Stimulated activated naive CD8-positive, alpha-beta T cell treated with anti-CD3 and anti-CD28 coated beads, Interleukin-15, Interleukin-2, amounts not matched to agents 100 ng/mL and 50 ng/mL, for 24 hours (primary cell): Measurements from ENCODE around the gene KRTCAP2.
"Not testable (repeated sequence)": the region's sequence is repeated elsewhere in the genome, so short reads cannot be mapped to it uniquely, and the experiment has no call there.

ENCODE experiments used
- H3K27ac Mint-ChIP-seq: one replicate; pipeline ENCODE4 v1.8.0; 2021; ENCODE audit warnings: mild to moderate bottlenecking, mixed read lengths
- H3K27me3 Mint-ChIP-seq: one replicate; pipeline ENCODE4 v1.8.0; 2021; ENCODE audit warnings: mixed read lengths
- H3K36me3 Mint-ChIP-seq: one replicate; pipeline ENCODE4 v1.8.0; 2021; ENCODE audit warnings: low read depth, mixed read lengths
- H3K4me1 Mint-ChIP-seq: one replicate; pipeline ENCODE4 v1.8.0; 2021; ENCODE audit warnings: low read depth, mixed read lengths
- H3K4me3 Mint-ChIP-seq: one replicate; pipeline ENCODE4 v1.8.0; 2021; ENCODE audit warnings: mild to moderate bottlenecking, mixed read lengths
- H3K9me3 Mint-ChIP-seq: one replicate; pipeline ENCODE4 v1.8.0; 2021; ENCODE audit warnings: mixed read lengths

The KRTCAP2 gene

GRCh38 chr1:155205969-155206593 lies 33.0 kb upstream of the KRTCAP2 start:
- H3K36me3 Mint-ChIP-seq = no peaks in the 10 kb centered on the region
- no peaks in the 10 kb centered on the region for H3K9me3 Mint-ChIP-seq
- H3K27ac Mint-ChIP-seq = no peak overlapping the region
- H3K4me1 Mint-ChIP-seq = peaks cover 30% of the 10 kb centered on the region
- H3K4me3 Mint-ChIP-seq = no peak overlapping the region
- H3K27me3 Mint-ChIP-seq = no peaks in the 10 kb centered on the region

- peaks cover 24% of the 10 kb centered on the region for H3K4me1 Mint-ChIP-seq
- H3K27me3 Mint-ChIP-seq = no peaks in the 10 kb centered on the region
- no peaks in the 10 kb centered on the region for H3K36me3 Mint-ChIP-seq
- H3K4me3 Mint-ChIP-seq = no peak overlapping the region
- no peak overlapping the region for H3K27ac Mint-ChIP-seq
- no peaks in the 10 kb centered on the region for H3K9me3 Mint-ChIP-seq
These were observed 31.9 kb upstream of the KRTCAP2 start for GRCh38 chr1:155205035-155205434.

GRCh38 chr1:155202731-155203515 lies 29.8 kb upstream of the KRTCAP2 start:
- Mint-ChIP-seq H3K9me3 (no peaks in the 10 kb centered on the region), H3K4me1 (peaks cover 11% of the 10 kb centered on the region), H3K36me3 (no peaks in the 10 kb centered on the region), H3K4me3 (no peak overlapping the region), H3K27ac (no peak overlapping the region), H3K27me3 (no peaks in the 10 kb centered on the region)

- Mint-ChIP-seq H3K9me3 (no peaks in the 10 kb centered on the region), H3K27ac (no peak overlapping the region), H3K27me3 (no peaks in the 10 kb centered on the region), H3K4me1 (peaks cover 6% of the 10 kb centered on the region), H3K4me3 (no peak overlapping the region), H3K36me3 (peaks cover 3% of the 10 kb centered on the region)
These were observed 29.1 kb upstream of the KRTCAP2 start for GRCh38 chr1:155202198-155202597.

- no peaks in the 10 kb centered on the region for H3K9me3 Mint-ChIP-seq
- H3K4me3 Mint-ChIP-seq = no peak overlapping the region
- no peak overlapping the region for H3K27ac Mint-ChIP-seq
- H3K27me3 Mint-ChIP-seq = no peaks in the 10 kb centered on the region
- peaks cover 5% of the 10 kb centered on the region for H3K4me1 Mint-ChIP-seq
- peaks cover 10% of the 10 kb centered on the region for H3K36me3 Mint-ChIP-seq
These were observed 27.8 kb upstream of the KRTCAP2 start for GRCh38 chr1:155200920-155201319.

- Mint-ChIP-seq H3K36me3 (peaks cover 10% of the 10 kb centered on the region), H3K27ac (no peak overlapping the region), H3K27me3 (no peaks in the 10 kb centered on the region), H3K4me1 (peaks cover 14% of the 10 kb centered on the region), H3K4me3 (no peak overlapping the region), H3K9me3 (no peaks in the 10 kb centered on the region)
These were observed 26.7 kb upstream of the KRTCAP2 start for GRCh38 chr1:155199792-155200191.

GRCh38 chr1:155198547-155198906 lies 25.4 kb upstream of the KRTCAP2 start:
- Mint-ChIP-seq H3K4me3 (no peak overlapping the region), H3K27ac (no peak overlapping the region), H3K36me3 (peaks cover 10% of the 10 kb centered on the region), H3K9me3 (no peaks in the 10 kb centered on the region), H3K4me1 (peaks cover 25% of the 10 kb centered on the region), H3K27me3 (no peaks in the 10 kb centered on the region)

- Mint-ChIP-seq H3K4me1 (peaks cover 30% of the 10 kb centered on the region), H3K36me3 (peaks cover 10% of the 10 kb centered on the region), H3K9me3 (no peaks in the 10 kb centered on the region), H3K27me3 (no peaks in the 10 kb centered on the region), H3K27ac (no peak overlapping the region), H3K4me3 (no peak overlapping the region)
These were observed 24.9 kb upstream of the KRTCAP2 start for GRCh38 chr1:155197901-155198546.

GRCh38 chr1:155196893-155197638 lies 24.0 kb upstream of the KRTCAP2 start:
- Mint-ChIP-seq H3K36me3 (peaks cover 10% of the 10 kb centered on the region), H3K9me3 (no peaks in the 10 kb centered on the region), H3K4me3 (no peak overlapping the region), H3K27ac (no peak overlapping the region), H3K27me3 (no peaks in the 10 kb centered on the region), H3K4me1 (peaks cover 36% of the 10 kb centered on the region)

GRCh38 chr1:155196103-155196892 lies 23.2 kb upstream of the KRTCAP2 start:
- Mint-ChIP-seq H3K9me3 (no peaks in the 10 kb centered on the region), H3K27me3 (no peaks in the 10 kb centered on the region), H3K27ac (peak overlapping the region; percentile 79), H3K36me3 (peaks cover 10% of the 10 kb centered on the region), H3K4me1 (peaks cover 39% of the 10 kb centered on the region), H3K4me3 (peak overlapping the region; percentile 88)

GRCh38 chr1:155195201-155196102 lies 22.3 kb upstream of the KRTCAP2 start:
- peak overlapping the region; percentile 79 for H3K27ac Mint-ChIP-seq
- peaks cover 39% of the 10 kb centered on the region for H3K4me1 Mint-ChIP-seq
- no peaks in the 10 kb centered on the region for H3K27me3 Mint-ChIP-seq
- H3K9me3 Mint-ChIP-seq = no peaks in the 10 kb centered on the region
- H3K4me3 Mint-ChIP-seq = peak overlapping the region; percentile 88
- peaks cover 10% of the 10 kb centered on the region for H3K36me3 Mint-ChIP-seq

- H3K9me3 Mint-ChIP-seq, H3K27me3 Mint-ChIP-seq: not testable (repeated sequence)
- H3K27ac Mint-ChIP-seq = peak overlapping the region; percentile 96
- peaks cover 10% of the 10 kb centered on the region for H3K36me3 Mint-ChIP-seq
- peaks cover 39% of the 10 kb centered on the region for H3K4me1 Mint-ChIP-seq
- H3K4me3 Mint-ChIP-seq = peak overlapping the region; percentile 88
These were observed 20.8 kb upstream of the KRTCAP2 start for GRCh38 chr1:155193991-155194240.

GRCh38 chr1:155193275-155193990 lies 20.3 kb upstream of the KRTCAP2 start:
- Mint-ChIP-seq H3K27me3 (no peaks in the 10 kb centered on the region), H3K27ac (peak overlapping the region; percentile 96), H3K4me3 (peak overlapping the region; percentile 88), H3K9me3 (no peaks in the 10 kb centered on the region), H3K4me1 (peaks cover 39% of the 10 kb centered on the region), H3K36me3 (peaks cover 10% of the 10 kb centered on the region)
